Measurements from ENCODE around the gene PPM1L. TPM values are rescaled to one million over a fixed set of nuclear protein-coding genes. Genes with fewer than 3 reads are reported as not detected.

The PPM1L gene
- total RNA-seq, 1 donor from 2014 or later = 63.9 TPM

DNA sequence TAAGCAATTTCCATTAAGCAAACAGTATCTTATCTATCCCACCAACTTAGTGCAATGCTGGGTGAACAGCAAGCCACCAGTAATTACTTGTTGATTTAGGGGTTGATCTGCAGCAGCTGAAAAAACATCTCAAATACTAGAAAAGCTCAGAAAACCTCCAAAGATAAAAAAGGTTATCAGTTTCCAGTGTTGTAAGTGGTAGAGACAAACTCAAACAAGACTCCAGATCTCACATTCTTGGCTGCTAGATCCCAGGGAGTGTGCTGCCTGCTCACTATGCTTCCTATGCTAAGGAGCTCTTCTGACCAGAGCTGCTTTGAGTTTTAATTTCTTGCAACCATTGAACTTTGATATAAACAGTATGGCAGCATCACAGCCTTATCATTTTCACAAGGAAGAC, 337.9 kb downstream of the PPM1L start:
- no peak for ATAC-seq

DNA sequence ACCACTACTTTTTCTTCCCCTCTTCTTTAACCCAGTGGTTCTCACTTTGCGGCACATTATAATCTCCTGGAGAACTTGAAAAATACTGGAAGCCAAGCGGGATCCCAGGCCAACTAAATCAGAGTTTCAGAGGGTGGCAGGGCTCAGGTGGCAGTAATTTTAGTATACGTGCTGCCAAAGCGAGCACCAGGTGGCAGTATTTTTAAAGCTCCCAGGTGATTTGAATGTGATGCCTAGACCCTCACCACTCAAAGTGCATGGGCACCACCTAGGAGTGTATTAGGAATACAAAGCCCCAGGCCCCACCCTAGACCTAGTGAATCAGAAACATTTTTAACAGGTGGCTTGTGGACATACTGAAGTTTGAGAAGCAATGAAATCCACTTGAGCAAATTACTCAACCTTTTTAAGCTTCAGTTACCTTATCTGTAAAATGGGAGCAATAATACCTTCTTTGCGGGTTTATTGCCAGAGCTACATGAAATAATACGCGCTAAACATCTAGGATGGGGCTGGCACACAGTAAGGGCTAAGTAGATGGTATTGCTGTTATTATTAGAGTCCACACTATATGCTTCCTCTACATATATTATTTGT, 340.8 kb downstream of the PPM1L start:
- ATAC-seq (no peak), DNase-seq (ENCODE audit: missing footprints) (no peak)
- intact Hi-C loops (cut with DNase I) = no loop called here

More for the DNA sequence above, 337.9 kb downstream of the PPM1L start:
- intact Hi-C loops (cut with DNase I) = no loop called here
- no peak for DNase-seq (ENCODE audit: missing footprints)

DNA sequence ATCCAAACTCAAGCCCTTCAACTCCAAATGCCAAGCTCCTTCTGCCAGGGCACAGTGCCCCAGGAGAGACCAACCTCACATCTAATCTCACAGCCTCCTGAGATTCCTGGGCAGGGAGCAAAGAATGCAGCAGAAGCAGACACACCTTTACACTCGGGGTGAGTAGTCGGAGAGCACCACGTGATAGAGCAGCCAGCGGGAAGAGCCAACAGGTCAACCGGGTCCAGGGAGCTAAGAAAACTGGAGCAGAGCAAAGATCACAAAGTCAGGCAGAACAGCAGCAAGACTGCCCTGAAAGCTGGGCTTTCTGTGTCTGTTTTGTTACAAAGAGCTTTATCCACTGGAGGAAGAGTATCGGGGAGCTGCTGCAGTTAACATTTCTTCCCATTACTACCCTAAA, 345.0 kb downstream of the PPM1L start:
- ATAC-seq (peak; percentile 41), DNase-seq (ENCODE audit: missing footprints) (no peak)
- intact Hi-C loops (cut with DNase I) = loop anchor here (5.0 to 10.0 kb wide), 3 partner anchors 81 to 346 kb away; partner anchors contain the start of genes NMD3 and PPM1L

DNA sequence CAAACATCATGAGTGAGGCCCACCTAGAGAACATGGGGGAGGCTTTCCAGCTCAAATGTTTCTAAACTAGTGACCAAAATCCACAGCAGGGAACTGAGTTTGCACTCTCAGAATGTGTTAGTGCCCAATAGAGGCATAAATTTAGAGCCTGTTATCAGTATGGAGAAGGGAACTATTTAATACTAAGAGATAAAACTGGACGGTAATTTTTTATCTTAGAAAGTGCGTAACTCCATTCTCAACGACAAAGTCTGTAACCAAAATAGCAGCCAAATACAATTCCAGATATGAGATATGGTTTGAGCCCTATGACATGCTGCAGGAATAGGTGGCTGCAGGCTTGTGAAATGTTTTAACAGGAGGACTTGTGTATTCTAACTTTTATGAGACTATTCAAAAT, 345.6 kb downstream of the PPM1L start:
- ATAC-seq = peak; percentile 52
- intact Hi-C loops (cut with DNase I) = loop anchor here (5.0 to 10.0 kb wide), 3 partner anchors 81 to 347 kb away; partner anchors contain the start of genes NMD3 and PPM1L
- DNase-seq (ENCODE audit: missing footprints) = no peak

DNA sequence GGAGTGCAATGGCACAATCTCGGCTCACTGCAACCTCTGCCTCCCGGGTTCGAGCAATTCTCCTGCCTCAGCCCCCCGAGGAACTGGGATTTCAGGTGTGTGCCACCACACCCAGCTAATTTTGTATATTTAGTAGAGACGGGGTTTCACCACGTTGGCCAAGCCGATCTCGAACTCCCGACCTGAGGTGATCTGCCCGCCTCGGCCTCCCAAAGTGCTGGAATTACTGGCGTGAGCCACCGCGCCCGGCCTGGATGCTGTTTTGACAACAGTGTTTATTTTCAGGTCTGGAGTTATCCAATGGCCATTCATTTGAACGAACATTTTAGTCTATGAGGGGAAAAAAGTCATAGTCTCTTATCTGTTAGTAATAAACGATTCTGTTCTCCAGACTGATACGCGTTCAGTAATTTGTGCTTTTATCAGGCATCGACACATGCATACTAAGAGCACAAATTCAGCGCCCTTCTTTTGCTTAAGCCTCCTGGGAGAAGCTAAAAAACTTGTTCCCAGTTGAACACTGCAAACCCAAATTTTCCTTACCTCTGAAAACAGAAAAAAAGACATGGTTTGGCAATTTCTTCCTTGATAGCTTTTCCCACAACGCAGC, 347.9 kb downstream of the PPM1L start:
- intact Hi-C loops (cut with DNase I) = loop anchor here (5.0 to 10.0 kb wide), 3 partner anchors 78 to 349 kb away; partner anchors contain the start of genes NMD3 and PPM1L
- ATAC-seq (no peak), DNase-seq (ENCODE audit: missing footprints) (no peak)

DNA sequence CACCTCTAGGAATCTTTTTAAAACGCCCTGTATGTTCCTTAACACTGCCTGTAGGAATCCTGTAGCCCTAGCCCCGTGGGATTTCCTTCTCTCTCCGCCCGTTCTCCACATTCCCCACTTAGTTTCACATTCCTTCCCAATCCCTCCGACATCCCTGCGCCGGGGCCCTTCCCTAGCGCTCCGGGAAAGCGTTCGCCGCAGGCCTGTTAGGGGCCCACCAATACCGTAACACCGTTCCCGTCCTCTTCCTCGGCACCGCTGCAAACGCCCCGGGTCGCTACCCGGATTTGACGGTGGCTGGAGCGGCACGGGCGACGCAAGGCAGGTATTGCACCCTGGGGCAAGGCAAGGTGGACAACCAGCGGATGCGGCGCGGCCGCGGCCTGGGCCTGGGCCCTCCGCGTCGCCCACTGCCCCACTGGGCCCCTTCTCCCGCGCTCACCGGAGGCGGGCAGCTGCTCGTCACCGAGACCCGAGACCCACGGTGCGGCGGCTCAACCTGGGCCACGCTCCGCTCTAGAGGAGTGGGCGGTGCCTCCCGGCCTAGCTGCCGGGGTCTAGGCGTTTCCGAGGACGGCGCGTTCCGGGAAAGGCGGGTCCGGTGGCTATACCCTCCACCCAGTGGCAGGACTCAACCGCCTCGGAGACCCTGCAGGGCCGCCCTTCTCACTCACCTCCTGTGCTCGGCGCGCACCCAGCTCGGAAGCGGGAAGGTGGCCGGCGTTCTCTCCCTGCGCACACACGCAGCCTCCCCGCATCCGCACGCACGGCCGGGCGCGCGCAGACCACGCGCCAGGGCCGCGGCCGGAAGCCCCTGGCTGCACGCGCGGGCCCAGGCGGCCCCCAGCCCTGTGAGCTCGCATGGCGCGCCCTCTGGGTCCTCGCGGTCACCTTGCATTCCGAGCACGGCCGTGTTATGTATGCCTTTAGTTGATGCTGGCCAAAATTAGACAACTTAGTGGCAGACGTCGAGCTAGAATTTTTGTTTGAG, 348.8 kb downstream of the PPM1L start, which contains the start of gene B3GALNT1:
TSS of gene B3GALNT1 (minus strand) at position 789 of the 991 bp plus-strand sequence. CDS start 18,595 bp downstream, outside the sequence.
- peak; percentile 75 for ATAC-seq
- DNase-seq (ENCODE audit: missing footprints) = peak; percentile 75
- intact Hi-C loops (cut with DNase I) = loop anchor here (5.0 to 10.0 kb wide), 3 partner anchors 77 to 350 kb away; partner anchors contain the start of genes NMD3 and PPM1L

DNA sequence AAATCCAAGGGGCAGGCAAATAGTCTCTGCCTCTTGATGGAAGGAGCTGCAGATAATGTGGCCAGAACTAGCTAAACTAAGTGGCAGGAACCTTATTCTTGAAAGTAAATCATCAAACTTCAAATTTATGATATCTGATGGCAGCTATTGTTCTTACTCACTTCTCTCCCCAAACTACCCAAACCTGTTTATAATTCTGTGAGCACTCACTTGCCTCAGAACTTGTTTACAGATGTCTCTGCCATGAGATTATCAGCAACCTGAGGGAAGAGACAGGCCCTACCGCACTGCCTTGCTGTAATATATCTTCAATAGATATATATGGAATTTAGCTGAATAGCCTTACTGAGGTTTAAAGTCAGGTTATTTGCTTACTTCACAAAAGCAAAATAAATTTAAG, 351.3 kb downstream of the PPM1L start:
- intact Hi-C loops (cut with DNase I) = loop anchor here (10.0 kb wide), 1 partner anchor 353 kb away; the partner anchor contains the start of gene PPM1L
- no peak for ATAC-seq
- no peak for DNase-seq (ENCODE audit: missing footprints)

DNA sequence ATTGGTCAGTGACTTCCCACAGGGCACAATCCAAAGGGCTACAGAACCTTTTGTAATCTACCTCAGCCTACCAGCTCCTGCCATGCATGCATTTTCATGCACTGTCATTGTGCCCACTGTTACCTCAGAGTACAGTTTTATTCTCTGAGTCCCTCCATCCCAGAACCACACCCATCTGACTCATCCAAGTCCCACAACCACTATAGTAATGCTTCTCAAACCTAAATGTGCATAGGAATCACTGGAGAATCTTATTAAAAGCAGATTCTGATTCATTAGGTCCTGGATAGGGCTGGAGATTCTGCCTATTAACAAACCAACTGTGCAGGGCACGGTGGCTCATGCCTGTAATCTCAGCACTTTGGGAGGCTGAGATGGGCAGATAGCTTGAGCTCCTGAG, 352.8 kb downstream of the PPM1L start:
- intact Hi-C loops (cut with DNase I) = loop anchor here (10.0 kb wide), 1 partner anchor 354 kb away; the partner anchor contains the start of gene PPM1L
- ATAC-seq (no peak), DNase-seq (ENCODE audit: missing footprints) (no peak)

DNA sequence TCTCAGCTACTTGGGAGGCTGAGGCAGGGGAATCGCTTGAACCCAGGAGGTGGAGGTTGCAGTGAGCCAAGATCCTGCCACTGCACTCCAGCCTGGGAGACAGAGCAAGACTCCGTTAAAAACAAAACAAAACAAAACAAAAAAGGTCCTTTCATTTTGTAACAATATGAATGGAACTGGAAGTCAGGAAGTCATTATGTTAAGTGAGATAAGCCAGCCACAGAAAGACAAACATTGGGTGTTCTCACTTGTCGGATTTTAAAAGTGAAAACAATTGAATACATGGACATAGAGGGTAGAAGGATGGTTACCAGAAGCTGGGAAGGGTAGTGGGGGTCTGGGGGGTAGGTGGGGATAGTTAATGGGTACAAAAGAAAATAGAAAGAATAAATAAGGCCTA, 361.6 kb downstream of the PPM1L start:
- ATAC-seq = no peak
- DNase-seq (ENCODE audit: missing footprints) = no peak
- intact Hi-C loops (cut with DNase I) = no loop called here

DNA sequence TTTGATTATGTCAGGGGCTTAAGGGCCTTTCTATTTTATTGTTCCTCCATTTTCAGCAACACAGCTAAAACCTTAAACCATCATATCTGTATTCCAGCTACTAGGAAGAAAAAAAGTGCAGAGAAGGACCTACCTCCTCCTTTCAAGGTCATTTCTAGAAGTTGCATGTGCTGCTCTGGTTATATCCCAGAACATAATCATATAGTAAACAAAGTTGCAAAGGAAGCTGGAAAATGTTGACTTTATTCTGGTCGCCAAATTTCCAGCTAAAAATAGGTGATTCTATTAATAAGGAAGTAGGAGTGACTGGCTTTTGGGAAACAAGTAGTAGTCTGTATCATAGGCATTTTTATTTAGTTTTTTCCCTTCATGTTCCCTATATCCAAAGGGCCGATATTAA, 370.5 kb downstream of the PPM1L start:
- ATAC-seq (no peak), DNase-seq (ENCODE audit: missing footprints) (no peak)
- intact Hi-C loops (cut with DNase I) = no loop called here

Other genes with a start within 250 kb of the PPM1L start
- gene KPNA4, start 190.7 kb upstream of the PPM1L start, total RNA-seq = 120 TPM
- gene ARL14, start 79.1 kb upstream of the PPM1L start, total RNA-seq = not detected